ENCODE results near the gene GARNL3.

The GARNL3 gene

GRCh38 chr9:127316586-127317323, 52.2 kb downstream of the GARNL3 start:
- DNase-seq = no peak

- DNase-seq = no peak
These were observed 54.1 kb downstream of the GARNL3 start for GRCh38 chr9:127318651-127319167.

GRCh38 chr9:127319366-127320114, 55.0 kb downstream of the GARNL3 start:
- DNase-seq = no peak

- no peak for DNase-seq
These were observed 55.5 kb downstream of the GARNL3 start for GRCh38 chr9:127320115-127320378.

GRCh38 chr9:127323393-127323792, 58.8 kb downstream of the GARNL3 start:
- no peak for DNase-seq

- no peak for DNase-seq
These were observed 65.9 kb downstream of the GARNL3 start for GRCh38 chr9:127330501-127330900.

GRCh38 chr9:127333221-127334064, 68.9 kb downstream of the GARNL3 start:
- DNase-seq = no peak

GRCh38 chr9:127334725-127335124, 70.2 kb downstream of the GARNL3 start:
- no peak for DNase-seq

- no peak for DNase-seq
These were observed 71.5 kb downstream of the GARNL3 start for GRCh38 chr9:127336086-127336485.

- DNase-seq = no peak
These were observed 72.2 kb downstream of the GARNL3 start for GRCh38 chr9:127336506-127337352.

GRCh38 chr9:127340721-127341120, 76.1 kb downstream of the GARNL3 start:
- no peak for DNase-seq

- DNase-seq = no peak
These were observed 76.6 kb downstream of the GARNL3 start for GRCh38 chr9:127341152-127341551.

GRCh38 chr9:127344368-127345000, 79.9 kb downstream of the GARNL3 start:
- DNase-seq = no peak

- no peak for DNase-seq
These were observed 81.0 kb downstream of the GARNL3 start for GRCh38 chr9:127345566-127345965.

- no peak for DNase-seq
These were observed 82.0 kb downstream of the GARNL3 start for GRCh38 chr9:127346584-127346983.

- DNase-seq = no peak
These were observed 83.5 kb downstream of the GARNL3 start for GRCh38 chr9:127347831-127348776.

- no peak for DNase-seq
These were observed 85.0 kb downstream of the GARNL3 start for GRCh38 chr9:127349483-127350113.

GRCh38 chr9:127351182-127352166, 86.9 kb downstream of the GARNL3 start:
- DNase-seq = no peak

- DNase-seq = no peak
These were observed 89.3 kb downstream of the GARNL3 start for GRCh38 chr9:127353882-127354281.

All from effector CD8-positive, alpha-beta T cell (primary cell).